Memory B cell (primary cell): Measurements from ENCODE around the gene RNF224.
A peak's percentile ranks its signal among the peaks of the same experiment; 100 is the strongest.

Experiments
- ATAC-seq: fragments of 150-1000 bp; cut with Tn5 transposase; 2 replicates; pipeline ENCODE4 v1.10.0; 2021; ENCODE audit warnings: low read depth, mild to moderate bottlenecking, moderate library complexity
- DNase-seq, 2 donors: peaks; one replicate each; pipeline ENCODE4 v3.0.0; 2022; ENCODE audit warnings: low spot score in 2 of 2
- H3K27ac Mint-ChIP-seq: one replicate; pipeline ENCODE4 v1.8.0; 2022; ENCODE audit warnings: mild to moderate bottlenecking, moderate library complexity, mixed read lengths
- H3K27me3 Mint-ChIP-seq: one replicate; pipeline ENCODE4 v1.8.0; 2022; ENCODE audit warnings: mixed read lengths
- H3K36me3 Mint-ChIP-seq: one replicate; pipeline ENCODE4 v1.8.0; 2022; ENCODE audit warnings: mild to moderate bottlenecking, mixed read lengths
- H3K4me1 Mint-ChIP-seq: one replicate; pipeline ENCODE4 v1.8.0; 2022; ENCODE audit warnings: mixed read lengths
- H3K4me3 Mint-ChIP-seq: one replicate; pipeline ENCODE4 v1.8.0; 2022; ENCODE audit warnings: mild to moderate bottlenecking, moderate library complexity, mixed read lengths
- H3K9me3 Mint-ChIP-seq: one replicate; pipeline ENCODE4 v1.8.0; 2022; ENCODE audit warnings: mixed read lengths

Gene RNF224

DNA sequence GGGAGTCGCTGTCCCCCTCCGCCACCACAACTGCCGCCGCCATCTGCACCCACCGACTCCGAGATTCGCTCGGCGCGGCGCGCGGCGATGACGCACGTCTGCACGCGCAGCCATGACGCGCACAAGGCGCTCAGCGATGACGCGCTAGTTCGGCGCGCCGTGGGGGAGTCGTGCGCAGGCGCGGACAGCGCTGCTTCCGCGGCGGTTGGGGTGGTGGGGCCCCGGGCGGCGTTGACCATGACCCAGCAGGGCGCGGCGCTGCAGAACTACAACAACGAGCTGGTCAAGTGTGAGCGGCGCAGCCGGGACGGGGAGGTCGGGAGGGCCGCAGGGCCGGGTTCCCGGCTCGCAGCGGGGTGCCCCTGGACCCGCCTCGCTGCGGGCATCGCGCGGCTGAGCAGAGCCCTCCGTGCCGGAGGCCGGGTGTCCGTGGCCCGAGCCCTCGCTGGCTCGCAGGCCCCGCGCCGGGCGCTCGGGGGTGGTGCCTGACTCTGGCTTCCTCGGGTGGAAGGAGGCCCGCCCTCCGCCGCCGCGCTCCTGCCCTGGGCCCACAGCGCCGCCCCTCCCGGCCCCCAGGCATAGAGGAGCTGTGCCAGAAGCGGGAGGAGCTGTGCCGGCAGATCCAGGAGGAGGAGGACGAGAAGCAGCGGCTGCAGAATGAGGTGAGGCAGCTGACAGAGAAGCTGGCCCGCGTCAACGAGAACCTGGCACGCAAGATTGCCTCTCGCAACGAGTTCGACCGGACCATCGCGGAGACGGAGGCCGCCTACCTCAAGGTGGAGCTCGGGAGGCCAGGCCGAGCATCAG is 38.6 kb upstream of the RNF224 start, which contains the start of the genes ANAPC2 and SSNA1:
Gene ANAPC2, minus strand, starts transcription at position 71 of the 807 bp plus-strand sequence. Its CDS starts 28 bp downstream, at position 43.
Gene SSNA1, plus strand, starts transcription at position 187 of the 807 bp plus-strand sequence. Its CDS starts 51 bp downstream, at position 238.
- Mint-ChIP-seq H3K4me1 (peaks cover 20% of the 10 kb centered on the region), H3K27ac (peak within 1 kb of the TSS; percentile 98), H3K9me3 (no peaks in the 10 kb centered on the region)

DNA sequence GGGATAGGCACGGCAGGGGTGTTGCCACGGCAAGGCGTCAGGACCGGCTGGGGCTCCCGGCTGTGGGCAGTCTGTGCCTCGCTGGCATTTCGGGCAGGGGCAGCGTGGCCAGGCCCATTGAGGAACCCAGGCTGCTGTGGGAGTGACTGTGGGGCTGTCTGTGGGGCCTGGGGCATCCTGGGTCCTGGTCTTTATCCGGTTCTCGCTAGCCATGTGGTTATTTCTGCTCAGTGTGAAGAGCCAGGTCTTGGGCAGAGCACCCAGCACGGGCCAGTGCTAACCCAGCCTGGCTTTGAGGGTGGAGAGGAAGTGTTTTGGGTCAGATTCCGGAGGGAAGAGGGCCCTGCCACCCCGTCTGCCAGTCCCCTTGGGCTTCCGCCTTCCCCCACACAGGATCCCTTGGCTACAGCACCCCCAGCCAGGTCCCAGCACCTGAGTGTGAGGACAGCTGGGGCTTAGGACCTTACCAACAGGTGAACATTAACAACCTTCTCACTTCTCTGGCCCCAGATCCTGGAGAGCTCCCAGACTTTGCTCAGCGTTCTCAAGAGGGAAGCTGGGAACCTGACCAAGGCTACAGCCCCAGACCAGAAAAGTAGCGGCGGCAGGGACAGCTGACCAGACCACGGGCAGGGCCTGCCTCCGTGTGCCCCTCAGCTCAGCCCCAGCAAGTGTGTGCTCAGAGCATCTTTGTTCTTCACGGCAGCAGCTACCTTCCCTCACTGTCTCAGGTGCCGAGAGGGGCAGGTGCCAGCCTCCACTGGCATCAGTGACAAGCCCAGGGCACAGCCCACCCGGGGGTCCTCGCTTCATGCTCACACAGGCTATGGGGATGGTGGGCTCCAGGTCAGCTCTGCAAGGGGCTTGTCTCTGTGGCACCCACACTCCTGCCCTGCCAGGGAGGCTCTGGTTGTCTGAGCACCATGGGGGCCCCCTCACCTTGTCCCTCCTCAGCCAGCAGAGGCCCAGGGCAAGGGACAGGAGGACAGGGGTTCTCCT is 37.7 kb upstream of the RNF224 start:
- Mint-ChIP-seq H3K9me3 (no peaks in the 10 kb centered on the region), H3K36me3 (peaks cover 6% of the 10 kb centered on the region), H3K27ac (peak overlapping the region; percentile 98), H3K4me1 (peaks cover 14% of the 10 kb centered on the region), H3K4me3 (peak overlapping the region; percentile 89), H3K27me3 (no peaks in the 10 kb centered on the region)
- DNase-seq (no peak), ATAC-seq (no peak)

More for the DNA sequence above, 38.6 kb upstream of the RNF224 start, which contains the start of the genes ANAPC2 and SSNA1:
- ATAC-seq, result peak; percentile 84
- Mint-ChIP-seq H3K36me3 (peaks cover 12% of the 10 kb centered on the region), H3K4me3 (peak within 1 kb of the TSS; percentile 95), H3K27me3 (no peaks in the 10 kb centered on the region)
- peak; percentile 91 to 99 for DNase-seq

DNA sequence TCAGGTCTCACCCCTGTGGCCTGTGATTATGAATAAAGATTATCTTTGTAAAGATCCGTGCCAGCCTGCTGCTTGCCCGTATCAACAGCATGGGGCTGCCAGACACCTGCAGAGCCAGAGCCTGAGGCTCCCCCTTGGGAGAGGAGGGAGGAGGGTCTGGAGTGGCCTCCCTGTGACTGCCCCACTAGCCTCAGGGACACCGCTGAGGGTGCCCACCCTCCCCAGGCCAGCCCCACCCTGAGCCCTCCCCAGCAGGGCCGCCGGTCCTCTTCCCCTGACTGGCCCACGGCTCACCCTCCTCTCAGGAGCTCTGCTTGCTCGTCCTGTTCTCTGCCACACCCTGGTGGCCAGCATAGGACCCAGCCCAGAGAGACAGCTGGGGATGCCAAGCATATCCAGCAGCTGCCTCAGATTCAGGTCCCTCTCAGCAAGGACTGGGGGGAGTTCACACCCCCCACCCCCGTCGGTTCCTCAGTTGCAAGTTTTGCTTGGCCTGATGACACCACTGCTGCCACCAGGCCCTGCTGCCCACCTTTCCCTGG is 36.9 kb upstream of the RNF224 start:
- DNase-seq (no peak), ATAC-seq (no peak)
- peaks cover 16% of the 10 kb centered on the region for H3K4me1 Mint-ChIP-seq
- H3K4me3 Mint-ChIP-seq, result peak overlapping the region; percentile 47
- no peaks in the 10 kb centered on the region for H3K27me3 Mint-ChIP-seq
- H3K27ac Mint-ChIP-seq, result peak overlapping the region; percentile 82
- no peaks in the 10 kb centered on the region for H3K9me3 Mint-ChIP-seq
- peaks cover 4% of the 10 kb centered on the region for H3K36me3 Mint-ChIP-seq

DNA sequence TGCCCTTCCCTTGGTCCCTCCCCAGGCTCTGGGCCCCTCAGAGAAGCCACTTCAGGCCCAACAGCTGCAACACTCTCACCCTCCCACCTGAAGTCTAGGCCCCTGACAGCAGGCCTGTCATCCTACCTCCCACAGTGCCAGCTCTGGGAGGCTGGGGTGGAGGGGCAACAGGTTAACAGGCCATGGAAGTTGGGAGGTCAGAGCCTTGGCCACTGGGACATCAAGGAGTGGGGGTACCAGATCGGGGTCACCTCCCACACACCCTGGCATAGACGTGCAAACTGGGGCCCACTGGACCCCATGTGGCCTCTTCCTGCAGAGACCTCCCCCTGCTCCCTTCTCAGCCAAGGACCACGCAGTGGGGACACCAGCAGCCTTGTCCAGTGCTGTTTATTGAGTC is 36.1 kb upstream of the RNF224 start:
- H3K9me3 Mint-ChIP-seq, result no peaks in the 10 kb centered on the region
- H3K27ac Mint-ChIP-seq, result no peak overlapping the region

DNA sequence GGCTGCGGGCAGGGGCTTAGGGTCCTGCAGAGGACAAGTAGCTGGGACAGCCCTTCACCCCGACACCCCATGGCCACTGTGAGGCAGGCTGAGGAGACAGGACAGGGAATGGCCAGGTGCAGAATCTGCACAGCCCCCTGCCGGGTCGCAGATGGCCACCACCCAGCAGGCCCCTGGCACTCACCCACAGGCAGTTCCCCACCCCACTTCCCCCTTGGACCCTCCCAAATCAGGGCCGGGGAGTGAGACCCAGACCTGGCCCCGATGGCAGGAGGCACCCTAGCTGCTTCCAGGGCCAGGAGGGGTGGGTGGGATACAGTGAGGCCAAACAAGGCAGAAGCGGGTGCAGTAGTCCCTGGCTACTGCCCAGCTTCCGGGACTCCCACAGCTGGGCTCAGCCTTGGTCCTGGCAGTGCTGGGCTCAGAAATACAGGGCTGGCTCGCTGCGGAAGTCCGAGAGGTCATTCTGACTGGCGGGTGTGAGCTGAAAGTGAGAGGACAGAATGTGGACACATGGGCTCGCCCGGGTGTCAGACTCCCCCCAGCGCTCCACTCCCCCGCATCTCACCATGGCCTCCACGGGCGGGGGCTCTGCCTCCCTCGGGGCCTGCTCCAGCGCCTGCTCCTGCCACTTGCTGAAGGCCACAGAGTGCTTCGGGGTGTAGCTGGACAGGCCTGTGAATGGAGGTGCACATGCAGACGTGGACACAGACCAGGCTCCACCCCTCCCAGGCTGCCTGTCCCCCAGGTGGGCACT is 35.4 kb upstream of the RNF224 start:
- H3K4me3 Mint-ChIP-seq, result no peak overlapping the region
- peaks cover 4% of the 10 kb centered on the region for H3K36me3 Mint-ChIP-seq
- H3K9me3 Mint-ChIP-seq, result no peaks in the 10 kb centered on the region
- no peak for ATAC-seq
- H3K4me1 Mint-ChIP-seq, result peaks cover 14% of the 10 kb centered on the region
- no peak for DNase-seq
- H3K27ac Mint-ChIP-seq, result no peak overlapping the region
- no peaks in the 10 kb centered on the region for H3K27me3 Mint-ChIP-seq

More for the DNA sequence above, 36.1 kb upstream of the RNF224 start:
- peaks cover 16% of the 10 kb centered on the region for H3K4me1 Mint-ChIP-seq
- H3K4me3 Mint-ChIP-seq, result peak overlapping the region; percentile 47
- H3K27me3 Mint-ChIP-seq, result no peaks in the 10 kb centered on the region
- ATAC-seq (no peak), DNase-seq (no peak)
- H3K36me3 Mint-ChIP-seq, result peaks cover 4% of the 10 kb centered on the region

DNA sequence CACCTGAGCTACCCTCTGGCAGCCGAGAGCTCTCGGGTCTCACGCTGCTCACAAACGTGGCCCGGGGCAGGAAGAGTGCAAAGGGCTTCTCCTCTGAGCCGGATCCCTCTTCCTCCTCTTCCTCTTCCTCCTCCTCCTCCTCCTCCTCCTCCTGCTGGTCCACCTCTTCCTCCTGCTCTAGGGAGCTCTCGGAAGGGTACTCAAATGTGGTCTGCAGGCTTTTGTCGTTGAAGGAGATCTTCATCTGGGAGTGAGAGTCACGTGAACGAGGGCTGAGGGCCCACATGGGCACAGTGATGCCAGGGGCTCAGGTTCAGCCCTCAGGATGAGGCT is 34.9 kb upstream of the RNF224 start:
- Mint-ChIP-seq H3K9me3 (no peaks in the 10 kb centered on the region), H3K27me3 (no peaks in the 10 kb centered on the region), H3K36me3 (peaks cover 4% of the 10 kb centered on the region), H3K4me1 (peaks cover 12% of the 10 kb centered on the region), H3K4me3 (no peak overlapping the region), H3K27ac (no peak overlapping the region)
- DNase-seq (no peak), ATAC-seq (no peak)

DNA sequence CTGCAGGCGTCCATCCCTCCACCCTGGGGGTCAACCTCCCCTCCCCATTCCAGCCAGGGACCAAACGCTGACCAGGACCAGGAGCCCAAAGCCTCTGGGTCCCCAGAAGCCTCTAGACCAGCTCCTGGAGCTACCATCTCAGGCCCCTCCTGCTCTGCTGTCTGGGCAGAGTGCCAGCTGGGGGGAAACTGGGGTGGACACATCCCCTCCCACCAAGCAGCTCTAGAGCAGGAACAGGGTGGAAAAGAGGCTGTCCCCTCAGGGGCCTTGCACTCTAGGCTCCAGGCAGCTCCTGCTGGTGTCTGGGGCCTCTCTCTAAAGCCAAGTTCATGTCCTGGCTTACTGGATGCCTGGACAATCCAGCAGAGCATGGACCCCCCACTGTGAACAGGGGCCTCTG is 34.4 kb upstream of the RNF224 start:
- Mint-ChIP-seq H3K27ac (no peak overlapping the region), H3K36me3 (peaks cover 4% of the 10 kb centered on the region), H3K9me3 (no peaks in the 10 kb centered on the region), H3K4me1 (peaks cover 11% of the 10 kb centered on the region), H3K27me3 (no peaks in the 10 kb centered on the region), H3K4me3 (no peak overlapping the region)
- ATAC-seq (no peak), DNase-seq (no peak)

DNA sequence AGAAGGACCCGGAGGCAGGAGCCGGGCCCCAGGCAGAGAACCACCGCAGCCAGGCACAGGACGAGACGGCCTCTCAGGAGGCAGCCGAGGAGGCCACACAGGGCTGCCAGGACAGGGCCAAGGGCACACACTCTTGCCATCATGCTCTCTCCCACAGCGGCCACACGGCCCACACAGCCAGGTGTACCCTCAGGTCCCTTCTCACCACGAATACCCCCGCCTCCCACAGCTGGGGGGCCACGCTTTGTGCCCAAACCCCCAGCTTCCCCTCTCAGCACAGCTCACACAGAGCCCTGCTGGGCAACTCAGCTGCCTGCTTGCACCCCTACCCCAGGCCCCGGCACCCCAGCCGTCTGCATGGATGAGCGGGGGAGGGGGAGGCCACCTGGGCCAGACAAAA is 33.5 kb upstream of the RNF224 start:
- no peak overlapping the region for H3K27ac Mint-ChIP-seq

DNA sequence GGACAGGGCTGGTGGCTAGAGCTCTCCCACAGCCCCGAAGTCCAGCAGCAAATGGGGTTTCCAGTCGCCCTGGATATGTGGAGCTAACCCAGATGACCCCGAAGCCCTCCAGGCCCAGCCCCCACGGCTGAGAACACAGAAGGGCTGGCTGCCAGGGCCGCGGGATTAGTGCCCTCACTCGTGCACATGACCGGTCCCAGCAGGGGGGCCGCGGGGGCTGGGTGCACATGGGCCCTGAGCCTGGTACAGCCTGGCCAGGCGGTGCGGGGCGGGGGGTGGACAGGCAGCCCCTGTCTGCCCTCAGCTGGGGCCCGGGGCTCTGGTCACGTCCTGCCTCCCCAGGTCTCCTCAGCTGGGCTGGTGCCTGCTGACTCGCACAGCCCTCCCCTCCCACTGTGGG is 32.9 kb upstream of the RNF224 start:
- no peak for ATAC-seq
- Mint-ChIP-seq H3K4me1 (peaks cover 9% of the 10 kb centered on the region), H3K9me3 (no peaks in the 10 kb centered on the region), H3K27ac (no peak overlapping the region), H3K4me3 (no peak overlapping the region), H3K27me3 (no peaks in the 10 kb centered on the region), H3K36me3 (peaks cover 4% of the 10 kb centered on the region)
- no peak for DNase-seq

More for the DNA sequence above, 33.5 kb upstream of the RNF224 start:
- Mint-ChIP-seq H3K9me3 (no peaks in the 10 kb centered on the region), H3K4me3 (no peak overlapping the region), H3K27me3 (no peaks in the 10 kb centered on the region), H3K36me3 (peaks cover 4% of the 10 kb centered on the region), H3K4me1 (peaks cover 13% of the 10 kb centered on the region)
- DNase-seq (no peak), ATAC-seq (no peak)

DNA sequence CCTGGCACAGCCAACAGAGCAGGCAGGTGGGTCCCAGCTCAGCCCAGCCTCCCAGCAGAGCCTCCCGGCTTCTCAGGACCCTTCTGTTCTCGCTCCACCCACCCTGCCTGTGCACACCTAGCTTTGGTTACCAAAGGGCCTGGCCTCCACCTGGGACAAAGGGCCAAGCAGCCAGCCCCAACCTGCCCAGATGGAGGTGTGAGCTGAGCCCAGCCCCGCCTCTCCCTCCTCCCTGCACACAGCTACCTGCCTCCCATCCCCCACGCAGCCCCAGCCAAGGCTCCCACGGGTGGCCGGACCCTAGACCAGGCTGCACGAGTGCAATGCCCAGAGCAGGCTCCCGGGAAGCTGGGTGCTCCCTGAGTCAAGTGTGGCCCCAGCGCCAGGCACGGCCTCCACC is 32.4 kb upstream of the RNF224 start:
- no peak overlapping the region for H3K27ac Mint-ChIP-seq
- peaks cover 4% of the 10 kb centered on the region for H3K36me3 Mint-ChIP-seq
- no peaks in the 10 kb centered on the region for H3K9me3 Mint-ChIP-seq
- peaks cover 9% of the 10 kb centered on the region for H3K4me1 Mint-ChIP-seq
- no peak for ATAC-seq
- no peak for DNase-seq
- H3K4me3 Mint-ChIP-seq, result no peak overlapping the region
- H3K27me3 Mint-ChIP-seq, result no peaks in the 10 kb centered on the region

DNA sequence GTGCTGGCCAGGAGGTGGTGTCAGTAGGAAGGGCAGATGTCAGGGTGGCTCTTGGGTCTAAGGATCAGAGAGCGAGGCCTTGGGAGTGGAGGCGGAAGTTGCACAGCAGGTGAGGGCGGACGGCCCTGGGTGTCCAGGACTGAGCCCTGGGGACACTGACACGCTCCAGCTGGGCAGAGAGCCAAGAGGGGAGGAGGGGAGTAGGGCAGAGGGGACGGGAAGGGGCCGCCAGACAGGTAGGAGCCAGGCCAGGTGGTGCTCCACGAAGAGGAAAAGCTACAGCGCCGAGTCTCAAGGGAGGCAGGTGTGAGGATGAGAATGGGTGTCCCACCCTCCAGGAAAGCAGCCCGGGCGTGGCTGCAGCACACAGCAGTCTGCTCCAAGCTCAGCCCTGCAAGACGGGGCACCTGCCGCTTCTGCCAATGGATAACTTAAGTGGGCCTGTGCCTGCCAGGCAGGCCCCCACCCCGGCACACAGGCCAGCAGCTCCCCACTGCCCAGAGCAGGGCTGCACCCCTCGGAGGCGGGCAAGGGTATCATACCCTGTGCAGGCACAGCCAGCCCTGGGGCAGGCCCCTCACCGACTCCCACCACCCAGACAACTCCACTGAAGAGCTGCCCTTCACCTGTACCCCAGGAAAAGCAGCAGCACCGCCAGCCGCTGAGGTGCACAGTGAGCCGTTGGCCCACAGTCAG is 31.6 kb upstream of the RNF224 start:
- Mint-ChIP-seq H3K27ac (no peak overlapping the region), H3K9me3 (no peaks in the 10 kb centered on the region), H3K36me3 (peaks cover 4% of the 10 kb centered on the region), H3K4me1 (peaks cover 9% of the 10 kb centered on the region), H3K27me3 (no peaks in the 10 kb centered on the region), H3K4me3 (no peak overlapping the region)
- DNase-seq, result no peak
- no peak for ATAC-seq

DNA sequence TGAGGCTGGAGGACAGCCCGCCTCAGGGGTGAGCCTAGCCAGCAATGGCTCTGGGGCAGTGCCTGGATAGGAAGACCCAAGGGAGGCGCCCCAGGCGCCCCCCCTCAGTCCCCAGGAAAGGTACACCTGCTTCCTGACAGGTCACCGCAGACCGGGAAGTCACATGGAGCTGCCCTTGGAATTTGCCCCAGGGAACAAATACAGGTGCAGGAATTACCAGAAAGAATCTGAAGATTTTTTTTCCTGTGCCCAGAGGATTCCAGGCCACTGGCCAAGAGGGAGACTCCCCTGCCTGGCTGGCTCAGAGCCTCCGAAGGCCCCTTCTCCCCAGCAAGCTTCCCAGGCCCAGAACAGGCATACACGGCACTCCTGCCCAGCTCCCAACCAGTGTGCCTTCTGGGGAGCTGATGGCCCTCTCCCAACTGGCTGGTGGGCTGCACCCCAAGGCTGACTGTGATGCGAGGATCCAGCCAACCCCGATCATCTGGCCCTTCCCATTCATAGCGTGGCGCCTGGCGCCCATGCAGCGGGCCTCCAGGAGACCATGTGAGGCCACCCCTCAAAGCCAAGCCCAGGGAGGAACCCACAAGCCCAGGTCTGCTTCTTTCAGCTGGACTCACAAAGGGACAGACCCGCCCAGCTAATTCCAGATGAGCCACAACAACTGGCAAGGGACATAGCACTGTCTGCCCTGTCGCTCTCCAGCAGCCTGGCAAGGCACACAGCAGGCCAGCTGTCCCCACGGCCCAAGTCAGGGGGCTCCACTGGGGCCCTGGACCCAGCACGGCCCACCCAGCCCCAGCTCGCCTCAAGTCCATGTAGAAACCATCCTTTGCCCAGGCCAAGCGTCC is 29.0 kb upstream of the RNF224 start:
- Mint-ChIP-seq H3K4me3 (peak overlapping the region; percentile 27), H3K4me1 (peaks cover 17% of the 10 kb centered on the region), H3K27me3 (no peaks in the 10 kb centered on the region), H3K27ac (no peak overlapping the region), H3K9me3 (no peaks in the 10 kb centered on the region), H3K36me3 (no peaks in the 10 kb centered on the region)
- no peak for DNase-seq
- ATAC-seq, result no peak
